Stimulated activated CD4-positive, alpha-beta T cell treated with anti-CD3 and anti-CD28 coated beads, Interleukin-15, amount 100 ng/mL, for 48 hours (primary cell): ENCODE data around the gene ZNF141.
"Not testable (repeated sequence)": the region's sequence is repeated elsewhere in the genome, so short reads cannot be mapped to it uniquely, and the experiment has no call there.

ENCODE experiments used
- DNase-seq, 2 donors: peaks; one replicate each; pipeline ENCODE4 v3.0.0-alpha.2; 2020; ENCODE audit warnings: low read depth in 2 of 2

Gene ZNF141

DNA sequence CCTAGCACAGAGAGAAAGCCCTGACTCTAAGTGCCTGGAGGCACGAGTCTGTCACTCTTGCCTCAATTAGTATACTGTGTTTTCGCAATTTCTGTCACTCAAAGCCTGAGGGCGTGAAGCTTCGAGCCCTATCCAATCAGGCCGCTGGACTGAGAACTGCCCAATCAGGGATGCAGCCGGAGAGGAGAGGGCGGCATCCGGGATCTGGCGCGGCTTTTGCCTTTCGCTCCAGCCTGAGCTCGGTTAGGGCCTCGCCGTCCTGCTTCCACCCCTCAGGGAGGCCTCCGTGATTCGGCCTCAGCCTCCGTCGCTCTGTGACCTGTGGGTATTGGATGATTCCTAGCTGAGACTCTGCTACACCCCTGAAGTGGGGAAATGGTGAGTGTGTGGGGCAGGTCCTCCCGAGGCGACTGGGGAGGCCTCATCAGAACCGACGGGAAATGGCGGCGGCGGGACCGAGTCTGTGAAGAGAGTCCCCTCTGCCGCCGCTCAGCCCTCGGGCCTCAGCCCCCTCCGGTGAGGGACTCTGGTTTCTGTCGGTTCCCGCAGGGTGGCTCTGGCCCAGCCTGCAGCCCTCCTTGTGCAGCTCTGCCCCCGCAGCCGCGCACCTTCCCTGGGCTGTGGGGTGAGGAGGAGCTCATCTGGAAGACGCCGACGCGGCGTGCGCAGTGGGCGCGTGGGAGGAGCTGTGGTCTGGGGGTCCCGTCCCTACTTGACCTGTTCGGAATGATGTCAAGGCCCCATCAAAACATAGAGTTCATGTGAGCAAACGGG is 48.5 kb downstream of the ZNF141 start:
- DNase-seq: no peak

DNA sequence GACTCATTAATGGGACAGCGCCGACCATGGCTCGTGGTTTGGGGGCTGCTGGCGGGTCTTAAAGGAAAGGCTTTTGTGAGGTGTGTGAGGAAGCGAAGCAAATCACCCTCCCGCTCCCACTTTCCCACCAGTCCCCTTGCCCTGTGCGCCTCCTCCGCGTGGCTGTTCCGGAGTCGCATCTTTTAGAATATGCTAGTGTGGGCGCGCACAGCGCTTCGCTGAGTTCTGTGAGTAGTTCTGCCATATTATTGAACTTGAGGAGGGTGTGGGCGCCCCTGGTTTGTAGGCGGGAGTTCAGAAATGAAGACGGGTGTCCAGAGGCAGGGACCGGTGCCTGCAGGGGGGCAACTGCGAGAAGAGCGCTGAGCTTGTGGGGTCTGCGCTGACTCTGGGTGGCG is 49.1 kb downstream of the ZNF141 start:
- DNase-seq: no peak

DNA sequence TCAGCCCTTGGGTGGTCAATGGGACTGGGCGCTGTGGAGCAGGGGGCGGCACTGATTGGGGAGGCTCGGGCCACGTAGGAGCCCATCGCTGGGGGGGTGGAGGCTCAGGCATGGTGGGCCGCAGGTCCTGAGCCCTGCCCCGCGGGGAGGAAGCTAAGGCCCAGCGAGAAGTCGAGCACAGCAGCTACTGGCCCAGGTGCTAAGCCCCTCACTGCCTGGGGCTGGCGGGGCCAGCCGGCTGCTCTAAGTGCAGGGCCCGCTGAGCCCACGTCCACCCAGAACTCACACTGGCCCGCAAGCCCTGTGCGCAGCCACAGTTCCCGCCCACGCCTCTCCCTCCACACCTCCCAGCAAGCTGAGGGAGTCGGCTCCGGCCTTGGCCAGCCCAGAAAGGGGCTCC is 66.4 kb downstream of the ZNF141 start:
- DNase-seq: no peak

DNA sequence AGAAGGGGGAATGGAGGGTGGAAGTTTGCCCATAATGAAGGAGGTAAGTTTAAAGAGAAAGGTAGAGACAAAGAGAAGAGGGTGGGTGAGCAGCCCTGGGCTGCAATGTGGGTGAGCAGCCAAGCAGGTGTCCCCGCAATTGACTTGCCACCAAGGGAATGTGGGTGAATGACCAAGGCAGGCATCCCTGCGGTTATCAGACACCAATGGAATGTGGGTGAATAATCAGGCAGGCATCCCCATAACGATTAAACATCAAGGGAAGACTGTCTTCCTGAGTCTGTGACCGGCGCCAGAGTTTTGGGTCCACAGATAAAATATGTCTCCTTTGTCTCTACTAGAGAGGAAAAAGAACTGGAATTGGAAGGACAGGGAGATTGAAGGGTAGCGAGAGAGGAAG is 70.7 kb downstream of the ZNF141 start:
- DNase-seq: not testable (repeated sequence)

DNA sequence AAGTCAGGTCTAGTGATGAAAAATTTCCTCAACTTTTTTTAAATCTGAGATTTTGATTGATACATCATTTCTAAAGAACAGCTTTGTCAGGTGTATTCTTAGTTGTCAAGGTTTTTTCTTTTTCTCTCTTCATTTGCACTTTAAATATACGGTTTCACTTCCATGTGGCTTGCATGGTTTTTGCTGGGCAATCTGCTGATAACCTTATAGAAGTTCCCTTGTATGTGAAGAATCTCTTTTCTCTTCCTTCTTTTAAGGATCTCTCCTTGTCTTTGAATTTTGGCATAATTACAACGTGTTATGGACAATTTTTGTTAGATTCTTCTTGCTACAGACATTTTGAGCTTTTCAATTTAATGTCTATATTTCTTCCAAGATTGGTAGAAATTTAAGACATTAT is 85.0 kb downstream of the ZNF141 start:
- no peak for DNase-seq
